ENCODE data around the gene TWIST1. TPM values are rescaled to one million over a fixed set of nuclear protein-coding genes. Genes with fewer than 3 reads are reported as not detected.

Gene TWIST1
- total RNA-seq, 2 donors from 2014 or later = 0.77 TPM; not detected in 1

DNA sequence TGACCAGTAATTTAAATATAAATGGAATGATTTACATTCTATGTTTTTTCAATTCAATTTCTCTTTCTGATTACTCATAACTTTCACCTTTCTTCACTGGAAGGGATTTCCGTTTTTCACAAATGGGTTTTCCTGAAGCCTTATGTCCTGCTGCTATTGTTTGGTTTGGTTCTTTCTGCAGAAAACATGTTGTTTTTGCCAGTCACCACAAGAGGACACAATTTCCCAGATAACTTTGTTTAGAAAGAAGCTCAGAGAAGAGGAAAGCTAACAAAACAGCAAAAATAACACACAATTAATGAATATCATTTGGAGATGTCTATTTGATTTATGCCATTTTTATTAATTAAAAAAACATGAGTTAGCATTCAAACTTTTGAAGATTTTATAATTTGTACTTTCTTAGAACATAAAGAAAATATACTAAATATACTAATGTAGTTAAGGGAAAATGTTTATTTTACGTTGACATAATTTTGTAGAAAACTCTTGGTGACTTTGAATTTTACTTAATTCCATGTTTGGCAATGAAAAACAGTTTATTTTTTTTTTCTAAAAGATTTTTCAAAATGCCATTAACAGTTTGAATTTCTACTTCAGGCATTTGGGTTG lies 4.6 kb upstream of the TWIST1 start:
- no peaks in the 10 kb centered on the region for H3K36me3 ChIP-seq
- H3K4me3 ChIP-seq = no peak overlapping the region
- no peaks in the 10 kb centered on the region for H3K9me3 ChIP-seq
- no peaks in the 10 kb centered on the region for H3K4me1 ChIP-seq
- DNase-seq = no peak
- intact Hi-C loops (cut with DNase I) = no loop called here
- H3K9ac ChIP-seq (ENCODE audit: low read depth in 2 of 2, low read length in 2 of 2) = no peak overlapping the region
- H3K27ac ChIP-seq = no peak overlapping the region
- H3K27me3 ChIP-seq = peaks cover 20% of the 10 kb centered on the region
- TF ChIP-seq, protein P1, sequence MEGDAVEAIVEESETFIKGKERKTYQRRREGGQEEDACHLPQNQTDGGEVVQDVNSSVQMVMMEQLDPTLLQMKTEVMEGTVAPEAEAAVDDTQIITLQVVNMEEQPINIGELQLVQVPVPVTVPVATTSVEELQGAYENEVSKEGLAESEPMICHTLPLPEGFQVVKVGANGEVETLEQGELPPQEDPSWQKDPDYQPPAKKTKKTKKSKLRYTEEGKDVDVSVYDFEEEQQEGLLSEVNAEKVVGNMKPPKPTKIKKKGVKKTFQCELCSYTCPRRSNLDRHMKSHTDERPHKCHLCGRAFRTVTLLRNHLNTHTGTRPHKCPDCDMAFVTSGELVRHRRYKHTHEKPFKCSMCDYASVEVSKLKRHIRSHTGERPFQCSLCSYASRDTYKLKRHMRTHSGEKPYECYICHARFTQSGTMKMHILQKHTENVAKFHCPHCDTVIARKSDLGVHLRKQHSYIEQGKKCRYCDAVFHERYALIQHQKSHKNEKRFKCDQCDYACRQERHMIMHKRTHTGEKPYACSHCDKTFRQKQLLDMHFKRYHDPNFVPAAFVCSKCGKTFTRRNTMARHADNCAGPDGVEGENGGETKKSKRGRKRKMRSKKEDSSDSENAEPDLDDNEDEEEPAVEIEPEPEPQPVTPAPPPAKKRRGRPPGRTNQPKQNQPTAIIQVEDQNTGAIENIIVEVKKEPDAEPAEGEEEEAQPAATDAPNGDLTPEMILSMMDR (IDR thresholded peaks at IDR 0.05) = no peak

DNA sequence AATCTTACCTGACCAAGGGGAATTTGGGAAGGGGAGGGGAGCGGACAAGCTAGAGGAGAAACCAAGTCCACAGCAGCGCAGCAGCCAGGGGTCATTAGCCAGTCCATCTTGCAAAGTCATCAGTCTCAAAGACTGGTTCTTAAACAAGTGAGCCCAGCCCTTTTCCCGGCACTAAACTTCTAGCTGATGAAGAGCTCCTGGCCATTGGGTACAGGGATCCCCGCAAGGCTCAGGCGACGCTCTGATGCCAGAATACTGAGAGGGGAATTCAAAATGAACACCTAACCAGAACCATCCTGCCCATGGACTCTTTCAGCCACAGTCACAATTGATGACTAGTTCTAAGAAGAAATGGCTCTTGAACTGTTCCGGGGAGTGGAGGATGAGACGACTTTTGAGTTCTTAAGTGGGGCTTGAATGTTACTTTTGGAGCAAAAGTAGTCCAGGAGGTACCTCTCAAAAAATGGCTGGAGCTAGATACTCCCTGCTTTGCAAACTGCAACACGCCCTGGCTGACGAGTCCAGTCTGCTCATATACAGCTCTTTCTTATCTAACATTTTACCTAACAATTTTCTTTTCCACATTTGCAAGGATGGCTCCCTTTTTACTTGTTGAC lies 2.5 kb upstream of the TWIST1 start:
- H3K4me1 ChIP-seq = no peaks in the 10 kb centered on the region
- no peak overlapping the region for H3K27ac ChIP-seq
- no peak overlapping the region for H3K9ac ChIP-seq (ENCODE audit: low read depth in 2 of 2, low read length in 2 of 2)
- no peaks in the 10 kb centered on the region for H3K9me3 ChIP-seq
- H3K36me3 ChIP-seq = no peaks in the 10 kb centered on the region
- no peak overlapping the region for H3K4me3 ChIP-seq
- DNase-seq = no peak
- TF ChIP-seq, protein P1 (IDR thresholded peaks at IDR 0.05) = no peak
- H3K27me3 ChIP-seq = peaks cover 37% of the 10 kb centered on the region
- intact Hi-C loops (cut with DNase I) = no loop called here

DNA sequence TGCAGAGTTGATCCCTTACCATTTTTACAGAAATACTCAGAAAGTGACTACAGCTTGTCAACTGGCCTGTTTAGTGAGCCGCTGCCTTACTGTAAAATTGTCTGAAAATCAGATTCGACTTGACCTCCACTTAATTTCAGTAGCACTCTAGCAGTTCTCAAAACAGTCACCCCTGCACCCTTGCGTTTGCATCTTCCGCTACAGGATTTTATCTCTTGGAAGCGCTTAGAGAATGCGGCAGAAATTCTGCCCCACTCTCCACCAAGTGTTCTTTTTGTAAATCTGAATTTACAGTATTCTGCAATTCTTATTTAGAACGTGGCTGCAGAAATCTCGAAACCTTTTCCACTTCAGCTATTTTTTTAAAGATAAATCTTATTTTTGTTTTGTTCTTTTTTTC lies 1.9 kb upstream of the TWIST1 start:
- no peak overlapping the region for H3K27ac ChIP-seq
- no peaks in the 10 kb centered on the region for H3K4me1 ChIP-seq
- no peak overlapping the region for H3K4me3 ChIP-seq
- peaks cover 41% of the 10 kb centered on the region for H3K27me3 ChIP-seq
- H3K9me3 ChIP-seq = no peaks in the 10 kb centered on the region
- no peak overlapping the region for H3K9ac ChIP-seq (ENCODE audit: low read depth in 2 of 2, low read length in 2 of 2)
- no peak for DNase-seq
- TF ChIP-seq, protein P1 (IDR thresholded peaks at IDR 0.05) = no peak
- no peaks in the 10 kb centered on the region for H3K36me3 ChIP-seq
- intact Hi-C loops (cut with DNase I) = no loop called here

DNA sequence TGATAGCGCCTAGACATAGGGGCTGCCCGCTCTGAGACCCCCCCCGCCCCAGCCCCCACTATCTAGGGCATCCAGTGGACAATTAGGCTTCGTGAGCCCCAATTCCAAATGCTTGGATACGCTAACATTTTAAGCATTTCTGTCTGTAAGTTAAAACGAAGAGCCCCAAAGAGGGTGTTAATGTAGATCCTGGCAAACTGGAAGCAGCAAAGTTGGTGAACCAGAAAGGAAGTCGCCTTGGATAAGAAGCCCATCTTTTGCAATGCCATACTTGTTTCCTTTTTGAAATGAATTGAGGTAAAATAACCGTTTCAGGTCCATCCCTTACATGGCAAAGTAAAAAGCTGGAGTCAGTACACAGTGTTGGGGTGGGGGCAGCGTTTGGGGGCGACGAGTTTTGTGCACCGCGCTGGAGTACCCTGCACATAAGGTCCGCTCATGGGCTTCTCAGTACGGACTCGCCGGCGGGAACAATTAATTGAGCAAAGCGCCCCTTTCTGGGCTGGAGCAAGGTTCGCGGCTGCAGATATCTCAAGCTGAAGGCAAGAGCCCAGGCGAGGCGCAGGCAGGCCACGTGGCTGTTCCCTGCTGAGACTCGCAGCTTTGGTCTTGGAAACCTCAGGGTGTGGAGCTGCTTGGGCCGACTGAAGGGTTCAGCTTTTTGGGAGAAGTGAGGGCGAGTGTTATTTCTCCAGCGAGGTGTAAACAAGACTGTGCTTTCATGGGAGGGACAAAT lies 1.4 kb upstream of the TWIST1 start:
- no peak overlapping the region for H3K27ac ChIP-seq
- H3K36me3 ChIP-seq = no peaks in the 10 kb centered on the region
- no peak overlapping the region for H3K4me3 ChIP-seq
- no peak for DNase-seq
- intact Hi-C loops (cut with DNase I) = no loop called here
- no peaks in the 10 kb centered on the region for H3K9me3 ChIP-seq
- TF ChIP-seq, protein P1 (IDR thresholded peaks at IDR 0.05) = no peak
- H3K27me3 ChIP-seq = peaks cover 41% of the 10 kb centered on the region
- H3K9ac ChIP-seq (ENCODE audit: low read depth in 2 of 2, low read length in 2 of 2) = no peak overlapping the region
- H3K4me1 ChIP-seq = no peaks in the 10 kb centered on the region

DNA sequence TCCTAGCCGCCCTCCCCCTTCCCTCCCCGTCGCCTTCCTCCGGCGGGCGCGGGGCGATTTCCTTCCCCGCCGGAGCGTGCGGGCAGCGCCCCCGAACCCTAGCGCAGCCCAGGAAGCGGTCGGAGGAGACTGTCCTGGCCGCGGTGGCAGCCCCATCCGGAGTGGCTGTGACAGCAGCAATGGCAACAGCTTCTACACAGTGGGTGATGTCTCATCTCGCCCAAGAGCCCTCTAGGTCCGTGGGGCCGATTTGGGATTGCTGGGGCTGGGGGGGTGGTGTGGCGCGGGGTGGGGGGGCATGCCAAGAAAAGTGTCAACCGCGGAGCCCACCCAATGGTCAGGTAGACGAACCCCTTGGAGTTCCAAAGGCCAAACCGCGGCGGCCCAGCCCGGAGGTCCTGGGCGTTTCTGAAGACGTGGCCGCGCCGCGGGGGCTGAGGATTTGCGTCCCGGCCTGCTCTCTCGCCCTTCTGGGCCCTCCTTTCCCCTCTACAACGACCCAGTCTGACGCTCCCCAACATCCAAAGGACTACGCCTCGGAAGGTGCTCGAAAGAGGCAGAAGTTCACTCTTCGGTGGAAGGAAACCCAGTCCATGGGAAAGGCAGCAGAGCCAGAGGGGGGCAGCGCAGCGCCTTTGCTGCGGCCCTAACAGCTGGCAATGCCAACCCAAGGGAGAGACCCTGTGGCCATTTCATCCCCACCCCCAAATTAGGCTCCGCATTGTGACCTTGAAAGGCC lies 603 bp upstream of the TWIST1 start:
- Histone ChIP-seq H3K36me3 (no peaks in the 10 kb centered on the region), H3K9ac (ENCODE audit: low read depth in 2 of 2, low read length in 2 of 2) (no peak overlapping the region), H3K9me3 (no peaks in the 10 kb centered on the region), H3K27me3 (peaks cover 41% of the 10 kb centered on the region), H3K27ac (no peak overlapping the region), H3K4me3 (peak overlapping the region; percentile 40), H3K4me1 (no peaks in the 10 kb centered on the region)
- intact Hi-C loops (cut with DNase I) = no loop called here
- TF ChIP-seq, protein P1 (IDR thresholded peaks at IDR 0.05) = no peak
- no peak for DNase-seq

Measured in colonic mucosa (tissue), 4 donors.